ENCODE measurements around the gene SACM1L. TPM values are rescaled to one million over a fixed set of nuclear protein-coding genes. Genes with fewer than 3 reads are reported as not detected.
"Not testable (repeated sequence)": the region's sequence is repeated elsewhere in the genome, so short reads cannot be mapped to it uniquely, and the experiment has no call there.

SACM1L gene
- total RNA-seq, 2 donors from 2014 or later = 42.8 to 45.3 TPM

DNA sequence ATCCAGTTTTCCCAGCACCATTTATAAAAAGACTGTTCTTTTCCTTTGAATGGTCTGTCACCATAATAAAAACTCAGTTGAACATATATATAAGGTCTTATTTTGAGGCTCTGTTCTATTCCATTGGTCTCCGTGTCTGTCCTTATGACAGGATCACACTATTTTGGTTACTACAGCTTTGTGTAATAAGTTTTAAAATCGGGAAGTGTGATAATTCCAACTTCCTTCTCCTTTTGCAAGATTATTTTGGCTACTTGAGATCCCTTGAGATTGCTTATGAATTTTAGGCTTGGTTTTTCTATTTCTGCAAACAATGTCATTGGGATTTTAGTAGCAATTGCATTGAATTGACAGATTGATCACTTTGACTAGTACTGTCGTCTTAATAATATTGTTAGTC lies 35.7 kb downstream of the SACM1L start:
- intact Hi-C loops (cut with DNase I) = no loop called here
- no peak for DNase-seq (ENCODE audit: low spot score)

DNA sequence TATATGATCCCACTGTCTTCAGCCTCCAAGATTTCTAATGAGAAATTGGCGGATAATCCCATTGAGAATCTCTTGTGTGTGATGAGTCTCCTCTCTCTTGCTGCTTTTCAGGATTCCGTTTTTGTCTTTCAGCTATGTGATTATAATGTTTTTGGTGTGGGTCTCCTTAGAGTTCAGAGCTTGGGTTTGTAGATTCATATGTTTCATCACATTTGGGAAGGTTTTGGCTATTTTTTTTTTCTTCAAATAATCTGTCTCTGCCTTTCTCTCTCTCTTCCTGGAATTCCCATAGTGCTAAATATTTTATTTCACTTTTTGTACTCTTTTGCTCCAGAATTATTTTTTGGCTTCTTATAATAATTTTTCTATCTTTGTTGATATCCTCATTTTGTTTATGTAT lies 40.4 kb downstream of the SACM1L start:
- intact Hi-C loops (cut with DNase I) = no loop called here
- no peak for DNase-seq (ENCODE audit: low spot score)

DNA sequence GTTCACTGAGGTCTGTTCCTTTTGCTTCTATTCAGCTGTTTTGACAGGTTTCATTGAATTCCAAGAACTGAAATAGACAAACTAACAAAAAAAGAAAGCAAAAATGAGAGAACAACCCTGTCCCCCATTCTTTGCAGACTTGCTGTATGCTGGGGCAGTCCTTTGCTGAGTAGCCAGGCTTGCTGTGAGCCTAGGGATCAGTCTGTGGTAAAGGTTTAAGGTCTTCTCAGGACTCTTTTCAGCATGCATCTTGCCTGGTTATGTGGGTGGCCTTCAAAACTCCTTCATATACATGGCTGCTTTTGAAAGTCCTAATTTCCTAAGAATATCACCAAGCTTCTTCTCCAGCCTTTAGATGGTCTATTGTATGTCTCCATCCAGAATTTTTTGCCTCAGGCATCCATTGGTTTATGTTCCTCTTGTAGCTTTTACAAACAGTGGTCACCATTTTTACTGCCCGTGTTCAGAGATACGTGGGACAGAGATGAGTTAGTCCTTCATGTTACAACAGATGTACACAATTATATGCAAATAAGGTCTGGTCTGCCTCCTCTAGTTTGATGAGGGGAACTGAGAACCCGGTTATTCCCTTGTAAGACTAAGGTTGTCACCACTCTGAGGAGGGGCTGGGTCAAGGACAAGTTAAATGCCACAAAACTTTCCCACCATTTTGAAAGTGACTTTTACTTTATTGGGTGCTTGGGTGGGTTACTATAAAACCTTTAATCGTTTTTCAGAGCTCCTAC lies 41.4 kb downstream of the SACM1L start:
- intact Hi-C loops (cut with DNase I) = no loop called here
- no peak for DNase-seq (ENCODE audit: low spot score)

DNA sequence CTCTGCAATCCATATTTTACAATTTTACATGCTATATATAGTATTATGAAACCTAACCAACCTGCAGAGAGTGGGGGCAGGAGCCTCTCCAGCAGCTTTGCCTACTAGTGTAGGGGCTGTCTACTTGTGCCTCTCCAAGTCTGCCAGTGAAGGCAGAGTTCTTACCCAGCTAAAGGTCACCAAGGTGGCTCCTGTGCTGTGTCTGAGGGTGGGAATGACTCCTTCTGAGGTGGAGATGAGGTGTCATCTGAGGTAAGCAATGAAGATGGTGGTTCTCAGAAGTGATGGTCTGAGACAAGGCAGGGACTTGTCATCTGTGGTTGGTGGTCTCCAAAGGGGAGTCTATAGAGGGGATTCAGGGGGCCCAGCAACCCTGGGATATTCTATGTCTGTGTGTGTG lies 47.5 kb downstream of the SACM1L start:
- no peak for DNase-seq (ENCODE audit: low spot score)
- intact Hi-C loops (cut with DNase I) = no loop called here

DNA sequence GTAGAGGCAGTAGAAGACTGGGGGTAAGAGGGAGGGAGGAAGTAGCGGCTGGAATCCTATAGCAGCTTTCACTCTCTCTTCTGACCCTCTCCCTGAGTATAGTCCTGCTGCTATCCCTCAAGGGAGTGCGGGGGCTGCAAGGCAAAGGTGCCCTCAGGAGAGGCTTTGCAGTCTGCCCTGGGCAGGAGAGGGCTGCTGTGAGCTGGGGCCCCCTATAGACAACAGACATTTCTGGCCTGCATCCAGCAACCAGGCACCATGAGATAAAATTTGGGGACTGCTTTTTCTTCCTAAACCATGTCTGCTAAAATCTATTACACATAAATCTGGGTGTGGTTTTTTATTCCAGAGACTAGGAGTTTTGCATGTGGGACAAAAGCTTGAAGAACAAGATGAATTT lies 48.0 kb downstream of the SACM1L start:
- no peak for DNase-seq (ENCODE audit: low spot score)
- intact Hi-C loops (cut with DNase I) = no loop called here

DNA sequence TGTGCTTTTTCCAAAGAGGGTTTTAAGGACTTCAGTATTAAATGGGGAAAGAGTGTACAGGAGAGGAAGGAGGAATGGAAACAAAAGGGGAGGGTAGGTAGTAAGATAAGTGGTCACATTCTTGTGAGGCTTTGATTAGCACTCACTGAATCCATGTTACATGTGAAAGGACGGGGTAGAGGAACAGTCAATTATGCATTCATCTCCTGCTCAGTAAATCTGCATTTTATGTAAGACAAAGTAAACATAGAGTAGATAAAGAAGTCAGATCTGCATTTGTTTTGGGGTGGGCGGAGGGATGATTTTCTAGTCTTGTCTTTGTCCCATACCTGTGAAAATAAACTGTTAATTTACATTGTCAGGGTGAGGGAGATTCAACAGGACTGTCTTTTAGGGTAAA lies 50.8 kb downstream of the SACM1L start:
- no peak for DNase-seq (ENCODE audit: low spot score)
- intact Hi-C loops (cut with DNase I) = no loop called here

DNA sequence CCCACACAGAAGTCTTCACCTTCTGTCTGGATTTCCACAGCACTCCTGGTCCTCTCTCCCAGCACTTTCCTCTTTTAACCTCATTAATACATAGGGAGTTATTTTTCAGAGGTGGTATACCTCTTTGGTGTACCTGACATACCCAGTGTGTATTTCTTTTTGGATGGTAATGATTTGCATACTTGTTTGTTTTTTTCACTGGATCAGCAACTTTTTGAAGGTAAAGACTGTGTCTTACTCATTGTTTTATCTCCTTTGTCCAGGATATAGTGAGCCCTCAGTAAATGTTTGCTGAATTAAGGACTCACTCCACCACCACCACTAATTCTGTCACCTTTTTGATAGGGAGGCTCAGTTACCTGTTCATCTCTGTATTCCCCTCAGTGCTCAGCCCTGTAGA lies 52.1 kb downstream of the SACM1L start:
- DNase-seq (ENCODE audit: low spot score) = no peak
- intact Hi-C loops (cut with DNase I) = no loop called here

DNA sequence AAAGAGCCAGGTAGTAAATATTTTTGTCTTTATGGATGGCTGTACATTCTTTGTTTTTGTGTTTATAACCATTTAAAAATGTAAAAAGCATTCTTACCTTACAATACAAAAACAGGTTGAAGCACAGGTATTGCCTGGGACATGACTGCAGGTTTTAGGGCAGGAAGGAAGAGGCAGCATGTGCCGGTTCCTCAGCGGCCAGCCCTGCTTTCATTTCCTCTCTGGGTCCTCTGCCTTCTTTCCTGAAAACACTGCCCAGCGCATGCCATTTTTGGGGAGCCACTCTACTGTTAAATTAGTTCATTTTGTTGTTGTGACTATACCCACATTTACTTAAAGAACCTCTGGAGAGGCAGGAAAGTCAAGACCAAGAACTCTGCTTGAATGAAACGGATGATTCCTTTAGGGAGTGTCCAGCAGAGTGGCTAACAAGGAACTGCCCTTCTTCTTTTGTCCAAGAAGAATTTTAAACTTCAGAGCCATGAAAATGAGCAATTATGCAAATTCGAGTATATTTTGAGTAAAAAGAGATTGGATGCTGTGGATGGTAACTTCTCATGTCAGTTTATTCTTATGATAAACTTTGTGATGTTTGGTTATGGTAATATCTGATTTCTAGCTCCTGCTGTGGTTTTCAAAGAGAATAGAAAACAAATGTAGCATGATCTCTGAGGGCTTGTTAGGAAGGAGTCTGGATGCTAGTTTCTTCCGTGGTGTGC lies 52.7 kb downstream of the SACM1L start:
- no peak for DNase-seq (ENCODE audit: low spot score)
- intact Hi-C loops (cut with DNase I) = no loop called here

DNA sequence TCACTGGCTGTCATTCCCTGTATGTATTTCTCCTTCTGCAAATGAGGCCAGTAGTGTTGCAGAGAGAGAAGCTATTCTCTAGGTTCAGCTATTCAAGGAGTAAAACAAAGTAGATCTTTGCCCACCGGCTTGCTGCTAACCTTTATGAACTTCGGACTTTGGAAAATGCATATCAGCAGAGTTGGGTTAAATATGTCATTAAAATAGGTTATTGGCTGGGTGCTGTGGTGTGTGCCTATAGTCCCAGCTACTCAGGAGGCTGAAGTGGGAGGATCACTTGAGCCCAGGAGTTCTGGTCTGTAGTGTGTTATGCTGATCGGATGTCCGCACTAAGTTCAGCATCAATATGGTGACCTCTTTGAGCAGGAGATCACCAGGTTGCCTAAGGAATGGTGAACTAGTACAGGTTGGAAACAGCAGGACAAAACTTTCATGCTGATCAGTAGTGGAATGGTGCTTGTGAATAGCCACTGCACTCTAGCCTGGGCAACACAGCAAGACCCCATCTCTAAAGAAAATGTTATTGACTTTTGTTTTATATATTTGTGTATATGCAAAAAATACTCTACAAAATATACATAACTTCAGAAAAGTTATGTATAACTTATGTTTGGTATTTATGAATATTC lies 53.4 kb downstream of the SACM1L start:
- DNase-seq (ENCODE audit: low spot score) = no peak
- intact Hi-C loops (cut with DNase I) = no loop called here

DNA sequence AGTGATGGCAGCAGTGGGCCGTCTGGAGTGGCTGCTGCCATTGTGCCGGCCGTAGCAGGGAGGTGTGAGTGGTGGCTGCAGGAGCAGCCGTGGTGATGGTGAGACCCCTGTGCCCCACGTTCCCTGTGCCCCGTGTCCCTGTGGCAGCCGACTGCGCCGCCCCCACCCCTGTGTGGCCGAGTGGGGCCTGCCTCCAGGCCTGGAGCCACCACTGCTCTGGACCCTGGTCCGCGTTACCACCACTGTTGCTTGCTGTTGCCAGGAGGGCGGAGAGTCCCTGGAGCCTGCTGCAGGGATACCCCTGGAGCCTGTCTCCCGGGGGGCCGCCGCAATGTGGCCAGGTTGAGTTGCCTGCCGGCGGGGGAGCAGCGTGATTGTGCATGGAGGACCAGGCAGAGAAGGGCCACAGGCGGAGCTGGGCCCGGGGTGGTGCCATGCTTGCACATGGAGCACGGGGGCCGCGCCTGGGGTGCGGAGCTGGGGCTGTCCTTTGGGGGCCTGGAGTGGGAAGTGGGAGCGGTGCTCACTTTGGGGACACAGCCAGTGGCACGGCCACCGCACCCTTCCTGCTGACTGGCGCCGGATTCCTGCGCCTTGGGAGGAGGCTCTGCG lies 57.1 kb downstream of the SACM1L start:
- no peak for DNase-seq (ENCODE audit: low spot score)
- intact Hi-C loops (cut with DNase I) = no loop called here

DNA sequence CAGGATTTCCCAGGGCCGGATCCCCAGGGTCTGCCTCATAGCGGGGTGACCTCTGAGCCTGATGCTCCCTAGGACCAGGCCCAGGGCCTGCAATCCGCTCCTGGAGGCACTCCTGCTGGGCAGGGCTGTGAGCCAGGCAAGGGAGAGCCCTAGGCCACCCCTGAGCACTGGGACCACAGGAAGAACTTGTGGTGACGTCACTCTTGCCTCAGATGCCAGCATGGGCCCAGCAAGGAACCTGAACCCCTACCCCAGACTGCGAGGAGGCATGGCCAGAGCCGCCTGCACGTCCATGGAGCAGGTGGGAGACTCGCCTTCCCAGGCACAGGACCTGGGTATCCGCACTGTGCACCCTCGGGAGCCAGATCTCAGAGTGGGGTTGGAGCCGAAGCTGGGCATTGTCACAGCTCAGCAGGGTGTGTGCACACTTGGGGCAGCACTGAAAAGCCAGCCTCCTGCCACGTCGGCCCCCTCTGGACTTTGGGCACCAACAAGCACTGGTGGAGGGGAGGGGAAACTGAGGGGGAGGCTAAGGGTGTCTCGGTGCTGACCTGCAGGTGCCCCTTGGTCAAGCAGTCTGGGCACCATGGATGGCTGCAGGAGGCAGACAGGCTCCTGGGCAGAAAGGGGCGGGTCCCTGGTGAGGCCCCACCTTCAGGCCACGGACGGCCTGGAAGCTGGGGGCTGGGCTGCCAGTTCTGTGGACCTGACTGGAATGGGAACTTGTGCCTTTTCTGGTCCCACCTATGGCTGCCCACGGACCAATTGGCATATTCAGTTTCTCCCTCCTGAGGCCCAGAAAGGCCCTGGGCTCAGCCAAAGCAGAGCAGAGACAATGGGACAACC lies 57.8 kb downstream of the SACM1L start:
- intact Hi-C loops (cut with DNase I) = no loop called here
- DNase-seq (ENCODE audit: low spot score) = no peak

DNA sequence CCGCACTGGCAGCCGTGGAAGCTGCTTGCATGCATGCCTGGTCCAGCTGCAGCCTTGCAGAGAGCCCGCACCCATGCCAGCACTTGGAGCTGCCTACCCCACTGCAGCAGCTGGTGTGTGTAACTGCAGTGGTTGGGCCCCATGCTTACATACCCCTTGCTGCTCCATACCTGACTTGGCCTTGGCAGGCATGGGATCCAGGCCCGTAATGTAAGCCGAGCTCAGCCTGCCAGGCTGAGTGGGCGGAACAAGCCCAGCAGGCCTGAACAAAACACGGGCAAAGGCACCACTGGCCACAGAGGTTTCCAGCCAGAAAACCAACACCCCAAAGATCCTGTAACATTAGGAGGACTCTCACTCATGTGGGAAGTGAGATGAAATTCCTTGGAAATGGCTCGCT lies 58.9 kb downstream of the SACM1L start:
- intact Hi-C loops (cut with DNase I) = no loop called here
- DNase-seq (ENCODE audit: low spot score) = no peak

DNA sequence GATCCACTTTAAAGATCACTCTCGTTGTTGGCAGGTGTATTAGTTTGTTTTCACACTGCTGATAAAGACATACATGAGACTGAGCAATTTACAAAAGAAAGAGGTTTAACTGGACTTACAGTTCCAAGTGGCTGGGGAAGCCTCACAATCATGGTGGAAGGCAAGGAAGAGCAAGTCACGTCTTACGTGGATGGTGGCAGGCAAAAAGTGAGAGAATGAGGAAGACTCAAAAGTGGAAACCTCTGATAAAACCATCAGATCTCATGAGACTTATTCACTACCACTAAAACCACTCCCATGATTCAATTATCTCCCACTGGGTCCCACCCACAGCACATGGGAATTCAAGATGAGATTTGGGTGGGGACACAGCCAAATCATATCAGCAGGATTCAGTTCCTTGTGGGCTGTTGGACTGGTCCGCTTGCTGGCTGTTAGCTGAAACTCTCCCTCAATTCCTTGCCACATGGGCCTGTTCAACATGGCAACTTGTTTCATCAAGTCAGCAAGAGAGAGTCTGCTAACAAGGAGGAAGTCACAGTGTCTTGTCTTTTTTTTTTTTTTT lies 59.9 kb downstream of the SACM1L start:
- intact Hi-C loops (cut with DNase I); DNase-seq (ENCODE audit: low spot score): not testable (repeated sequence)

DNA sequence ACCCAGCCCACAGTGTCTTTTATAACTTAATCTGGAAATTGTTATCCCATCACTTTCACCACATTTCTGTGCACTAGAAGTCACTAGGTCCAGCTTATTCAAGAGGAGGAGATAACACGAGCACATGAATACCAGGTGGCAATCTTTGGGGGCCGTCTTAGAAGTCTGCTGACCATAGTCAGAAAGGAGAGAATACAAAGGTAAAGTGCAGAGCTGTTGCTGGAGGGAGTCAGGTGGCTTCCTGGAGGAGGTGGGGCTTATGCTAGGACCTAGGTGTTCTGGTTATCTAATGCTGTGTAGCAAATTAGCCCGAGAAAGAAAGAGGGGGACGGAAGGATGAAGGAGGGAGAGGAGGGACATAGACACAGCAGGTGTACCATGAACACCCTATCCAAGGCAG lies 60.7 kb downstream of the SACM1L start:
- intact Hi-C loops (cut with DNase I) = no loop called here
- DNase-seq (ENCODE audit: low spot score) = no peak

DNA sequence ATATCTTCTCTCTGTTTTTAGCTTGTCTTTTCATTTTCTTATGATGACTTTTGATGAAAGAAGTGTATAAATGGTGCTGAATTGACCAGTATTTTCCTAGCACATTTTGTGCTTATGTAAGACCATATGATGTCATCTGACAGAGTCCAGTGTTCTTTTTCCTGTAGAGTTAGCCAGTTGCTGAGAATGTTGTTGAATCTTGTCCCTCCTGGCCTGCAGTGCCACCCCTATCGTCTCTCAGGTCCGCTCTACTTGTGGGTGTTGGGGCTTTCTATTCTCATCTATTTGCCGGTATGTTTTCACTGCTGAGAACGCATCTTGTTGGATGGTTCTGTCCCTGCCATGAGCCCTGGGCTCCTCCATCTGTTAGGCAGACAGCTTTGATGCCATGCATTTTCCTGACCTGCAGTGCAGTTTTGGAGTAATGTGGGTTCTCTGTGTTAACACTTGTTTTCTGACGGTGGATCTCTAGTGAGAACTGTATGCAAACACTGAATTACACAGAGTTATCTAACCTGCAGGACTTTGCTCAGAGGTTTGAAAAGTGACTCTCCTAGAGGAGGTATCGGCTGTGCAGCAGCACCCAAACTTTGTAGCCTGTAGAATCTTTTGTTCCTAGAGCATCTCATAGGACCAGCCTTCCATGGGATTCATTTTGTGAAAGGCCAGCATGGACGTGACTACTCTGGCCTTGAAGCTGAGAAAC lies 62.5 kb downstream of the SACM1L start:
- DNase-seq (ENCODE audit: low spot score) = no peak
- intact Hi-C loops (cut with DNase I) = no loop called here

DNA sequence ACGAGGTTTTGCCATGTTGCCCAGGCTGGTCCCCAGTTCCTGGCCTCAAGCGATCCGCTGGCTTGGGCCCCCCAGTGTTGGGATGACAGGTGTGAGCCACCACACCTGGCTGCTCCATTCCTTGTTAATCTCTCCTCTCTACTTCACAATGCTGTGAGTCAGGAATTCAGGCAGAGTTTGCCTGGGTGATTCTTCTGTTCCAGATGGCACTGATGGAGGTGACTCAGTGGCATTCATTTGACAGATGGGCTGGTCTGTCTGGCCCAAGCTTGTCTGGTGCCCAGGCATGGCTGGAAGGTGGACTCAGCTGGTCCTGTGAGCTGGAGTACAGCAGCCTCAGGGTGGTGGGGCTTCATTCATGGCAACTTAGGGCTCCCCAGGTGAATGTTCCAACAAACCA lies 63.9 kb downstream of the SACM1L start:
- DNase-seq (ENCODE audit: low spot score) = no peak
- intact Hi-C loops (cut with DNase I) = no loop called here

DNA sequence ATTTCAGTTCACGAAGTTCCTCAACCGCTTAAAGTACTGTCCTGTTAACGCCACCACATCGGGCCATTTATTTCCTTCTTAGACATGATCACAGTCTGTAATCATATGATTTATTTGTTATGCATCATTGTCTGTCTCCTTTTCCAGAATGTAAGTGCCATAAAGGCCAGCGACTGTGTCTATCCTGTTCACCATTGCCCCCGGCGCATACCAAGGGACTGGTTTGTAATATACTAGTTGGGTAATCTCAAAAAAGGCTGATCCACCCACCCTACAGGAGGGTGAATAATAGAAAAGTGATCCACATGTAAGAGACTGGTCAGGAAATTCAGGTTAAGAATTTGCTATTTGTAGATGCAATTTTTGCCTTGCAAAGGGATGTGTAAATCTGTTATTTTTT lies 65.3 kb downstream of the SACM1L start:
- intact Hi-C loops (cut with DNase I) = no loop called here
- no peak for DNase-seq (ENCODE audit: low spot score)

DNA sequence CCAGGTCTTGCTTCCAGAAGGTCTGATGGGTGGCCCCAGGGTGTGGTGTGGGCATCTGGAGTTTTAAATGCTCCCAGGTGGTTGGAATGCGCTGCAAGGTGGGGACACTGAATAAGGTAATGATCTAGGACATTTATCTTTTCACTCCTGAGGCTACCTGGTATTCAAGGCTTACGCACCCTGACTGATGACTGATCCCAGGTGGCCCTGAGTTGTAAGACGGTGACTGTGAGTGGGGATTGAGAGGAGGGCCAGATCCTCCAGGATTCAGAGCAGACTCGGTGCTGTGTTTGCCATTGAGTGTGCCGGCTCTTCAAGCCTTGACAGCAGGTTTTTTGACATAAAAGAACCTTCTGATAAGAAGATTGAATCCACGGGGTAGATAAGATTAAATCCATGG lies 66.9 kb downstream of the SACM1L start:
- intact Hi-C loops (cut with DNase I) = no loop called here
- no peak for DNase-seq (ENCODE audit: low spot score)

DNA sequence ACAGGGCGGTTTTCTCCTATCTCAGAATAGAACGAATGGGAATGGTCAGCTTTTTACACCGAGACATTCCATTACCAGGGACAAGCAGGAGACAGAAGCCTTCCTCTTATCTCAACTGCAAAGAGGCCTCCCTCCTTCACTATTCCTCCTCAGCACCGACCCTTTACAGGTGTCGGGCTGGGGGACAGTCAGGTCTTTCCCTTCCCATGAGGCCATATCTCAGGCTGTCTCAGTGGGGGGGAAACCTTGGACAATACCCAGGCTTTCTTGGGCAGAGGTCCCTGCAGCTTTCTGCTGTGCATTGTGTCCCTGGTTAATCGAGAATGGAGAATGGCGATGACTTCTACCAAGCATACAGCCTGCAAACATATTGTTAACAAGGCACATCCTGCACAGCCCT lies 67.9 kb downstream of the SACM1L start:
- intact Hi-C loops (cut with DNase I); DNase-seq (ENCODE audit: low spot score): not testable (repeated sequence)
